Measurements from ENCODE around the gene LAMC1. TPM values are rescaled to one million over a fixed set of nuclear protein-coding genes. Genes with fewer than 3 reads are reported as not detected.

The LAMC1 gene
- total RNA-seq, 1 donor from 2014 or later = 263 TPM

Other genes starting within 250 kb of the LAMC1 start
- 32.5 TPM for gene NPL, start 233.6 kb upstream of the LAMC1 start, total RNA-seq
- gene DHX9, start 184.1 kb upstream of the LAMC1 start, total RNA-seq = 127 TPM
- gene SHCBP1L, start 70.3 kb upstream of the LAMC1 start, total RNA-seq = not detected
- 3.4 TPM for gene LAMC2, start 162.8 kb downstream of the LAMC1 start, total RNA-seq